C4-2B (cell line): ENCODE results near the gene NRN1L.
A peak's percentile ranks its signal among the peaks of the same experiment; 100 is the strongest.

Experiments used
- CTCF ChIP-seq: fragments of 450-650 bp; conservative IDR thresholded peaks from 2 replicates; pipeline ENCODE4 v1.5.1; 2017; ENCODE audit warnings: mild to moderate bottlenecking
- ZFX ChIP-seq: fragments of 450-650 bp; IDR thresholded peaks from 2 replicates; pipeline ENCODE4 v1.6.1; 2017

DNA sequence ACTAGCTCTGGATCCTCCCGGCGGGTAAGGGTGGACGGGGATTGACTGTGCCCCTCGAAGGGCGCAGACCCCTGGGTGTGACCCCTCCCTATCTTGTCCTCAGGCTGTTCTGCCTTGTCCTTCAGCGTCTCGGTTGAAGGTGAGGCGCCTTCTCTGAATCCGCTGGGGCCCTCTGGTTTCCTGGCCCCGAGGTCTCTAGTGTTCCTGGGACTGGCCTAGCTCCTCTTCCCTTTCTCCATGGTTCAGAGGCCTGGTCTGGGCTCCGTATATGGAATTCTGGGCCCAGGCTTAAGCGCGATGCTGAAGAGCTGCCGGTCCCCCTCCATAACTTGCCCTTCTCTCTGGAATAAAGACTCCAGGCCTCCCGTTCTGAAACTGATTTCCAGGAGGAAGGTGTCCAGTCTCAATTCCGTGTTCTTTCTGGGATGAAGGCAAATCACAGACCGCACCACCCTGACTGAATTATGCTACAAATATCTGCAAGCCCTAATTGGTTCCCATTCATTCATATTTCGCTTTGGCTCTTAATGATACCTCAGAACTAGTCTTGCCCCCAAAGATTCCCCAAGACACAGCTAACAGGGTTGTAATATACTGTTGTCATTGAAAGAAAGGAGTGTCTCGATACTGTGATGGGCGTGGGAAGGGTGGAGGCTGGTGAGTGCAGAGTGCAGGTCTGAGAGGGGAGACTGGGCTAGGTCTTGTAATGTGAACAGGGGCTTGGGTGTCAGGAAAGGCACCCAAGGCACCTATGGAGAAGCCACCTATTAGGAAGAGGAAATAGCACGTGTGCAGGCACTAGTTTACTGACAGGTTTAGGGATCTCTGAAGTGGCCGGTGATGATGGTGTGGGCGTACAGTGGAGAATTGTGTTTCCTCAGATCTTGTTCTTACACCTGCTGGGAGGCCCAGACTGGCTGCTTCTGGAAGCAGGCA lies 11.0 kb upstream of the NRN1L start:
- no peak for TF ChIP-seq CTCF
- TF ChIP-seq ZFX = peak; percentile 48; the same call in 1 of the 2 replicates
